Measurements from ENCODE around the gene CD19.

The CD19 gene

GRCh38 chr16:28983644-28984043, 51.9 kb downstream of the CD19 start:
- no peak for DNase-seq

GRCh38 chr16:28984091-28984490, 52.3 kb downstream of the CD19 start:
- DNase-seq, result no peak

- no peak for DNase-seq
These were observed 52.9 kb downstream of the CD19 start, which contains the start of gene LAT for GRCh38 chr16:28984619-28985135. LAT (plus strand) TSS chr16:28985052; CDS start chr16:28985418, 366 bp downstream.

DNA sequence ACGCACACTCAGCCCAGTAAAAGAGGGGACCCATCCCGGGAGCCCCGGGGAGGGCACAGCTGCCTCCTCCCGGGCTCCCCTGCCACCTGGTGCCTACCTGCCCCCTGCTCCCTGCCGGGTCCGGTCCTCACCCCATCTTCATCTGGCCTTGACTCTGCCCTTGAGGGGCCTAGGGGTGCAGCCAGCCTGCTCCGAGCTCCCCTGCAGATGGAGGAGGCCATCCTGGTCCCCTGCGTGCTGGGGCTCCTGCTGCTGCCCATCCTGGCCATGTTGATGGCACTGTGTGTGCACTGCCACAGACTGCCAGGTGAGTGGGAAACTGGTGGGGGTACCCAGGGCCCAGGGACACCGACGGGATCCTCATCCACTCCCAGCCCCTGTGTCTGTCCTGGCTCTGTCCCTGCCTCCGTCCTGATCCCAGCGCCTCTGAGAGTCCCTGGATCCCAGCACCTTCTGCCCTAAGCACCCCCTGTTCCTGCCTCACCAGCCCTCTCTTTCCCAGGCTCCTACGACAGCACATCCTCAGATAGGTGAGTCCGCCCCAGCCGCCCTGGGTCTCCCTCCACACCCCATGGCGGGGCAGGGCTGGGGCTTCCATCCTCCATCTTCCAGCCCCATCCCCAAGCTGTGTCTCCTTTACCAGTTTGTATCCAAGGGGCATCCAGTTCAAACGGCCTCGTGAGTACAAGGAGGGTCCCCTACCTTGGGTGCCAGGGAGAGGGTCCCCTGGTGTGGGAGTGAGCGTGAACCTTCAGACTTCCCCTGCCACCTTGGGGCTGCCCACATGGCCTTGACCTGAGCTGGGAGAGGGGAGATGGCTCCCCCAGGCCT, 53.7 kb downstream of the CD19 start:
- DNase-seq, result no peak

GRCh38 chr16:28986046-28986445, 54.3 kb downstream of the CD19 start:
- no peak for DNase-seq

DNA sequence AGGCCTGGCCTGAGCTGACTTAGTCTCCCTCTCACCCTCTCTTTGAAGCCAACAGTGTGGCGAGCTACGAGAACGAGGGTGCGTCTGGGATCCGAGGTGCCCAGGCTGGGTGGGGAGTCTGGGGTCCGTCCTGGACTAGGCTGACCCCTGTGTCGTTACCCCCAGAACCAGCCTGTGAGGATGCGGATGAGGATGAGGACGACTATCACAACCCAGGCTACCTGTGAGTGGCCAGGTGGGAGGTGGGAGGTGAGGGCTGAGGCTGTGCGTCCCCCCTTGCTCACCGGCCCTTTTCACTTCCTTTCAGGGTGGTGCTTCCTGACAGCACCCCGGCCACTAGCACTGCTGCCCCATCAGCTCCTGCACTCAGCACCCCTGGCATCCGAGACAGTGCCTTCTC, 54.7 kb downstream of the CD19 start:
- DNase-seq, result no peak

DNA sequence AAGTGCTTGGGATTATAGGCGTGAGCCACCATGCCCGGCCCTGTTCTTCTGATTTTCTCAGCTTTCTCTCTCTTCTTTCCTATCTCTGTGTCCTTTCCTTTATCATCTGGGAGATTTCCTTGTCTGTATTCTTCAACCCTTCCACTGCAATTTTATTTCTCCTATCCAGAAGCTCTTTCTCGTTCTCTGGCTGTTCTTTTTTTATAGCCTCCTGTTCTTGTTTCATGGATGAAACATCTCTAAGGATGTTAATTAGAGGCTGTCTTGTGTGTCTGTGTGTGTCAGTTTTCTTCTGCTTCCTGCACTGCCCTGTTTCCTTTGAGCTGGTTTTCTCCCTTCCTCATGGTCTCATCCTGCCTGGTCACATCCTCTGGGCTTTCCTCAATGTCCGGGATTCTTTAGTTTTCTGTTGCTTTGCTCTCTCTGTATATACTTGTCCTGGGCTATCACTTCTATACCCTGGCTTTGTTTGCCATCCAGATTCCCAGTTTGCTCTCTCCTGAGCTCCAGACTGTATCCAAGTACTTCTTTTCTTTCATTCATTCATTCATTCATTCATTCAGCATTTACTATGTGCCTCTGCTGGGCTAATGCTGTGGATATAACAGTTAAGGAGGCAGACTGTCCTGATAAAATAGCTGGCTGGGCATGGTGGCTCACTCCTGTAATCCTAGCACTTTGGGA, 55.5 kb downstream of the CD19 start:
- DNase-seq, result no peak
